ENCODE measurements around the gene RBKS.
"Not testable (repeated sequence)": the region's sequence is repeated elsewhere in the genome, so short reads cannot be mapped to it uniquely, and the experiment has no call there.

The RBKS gene

DNA sequence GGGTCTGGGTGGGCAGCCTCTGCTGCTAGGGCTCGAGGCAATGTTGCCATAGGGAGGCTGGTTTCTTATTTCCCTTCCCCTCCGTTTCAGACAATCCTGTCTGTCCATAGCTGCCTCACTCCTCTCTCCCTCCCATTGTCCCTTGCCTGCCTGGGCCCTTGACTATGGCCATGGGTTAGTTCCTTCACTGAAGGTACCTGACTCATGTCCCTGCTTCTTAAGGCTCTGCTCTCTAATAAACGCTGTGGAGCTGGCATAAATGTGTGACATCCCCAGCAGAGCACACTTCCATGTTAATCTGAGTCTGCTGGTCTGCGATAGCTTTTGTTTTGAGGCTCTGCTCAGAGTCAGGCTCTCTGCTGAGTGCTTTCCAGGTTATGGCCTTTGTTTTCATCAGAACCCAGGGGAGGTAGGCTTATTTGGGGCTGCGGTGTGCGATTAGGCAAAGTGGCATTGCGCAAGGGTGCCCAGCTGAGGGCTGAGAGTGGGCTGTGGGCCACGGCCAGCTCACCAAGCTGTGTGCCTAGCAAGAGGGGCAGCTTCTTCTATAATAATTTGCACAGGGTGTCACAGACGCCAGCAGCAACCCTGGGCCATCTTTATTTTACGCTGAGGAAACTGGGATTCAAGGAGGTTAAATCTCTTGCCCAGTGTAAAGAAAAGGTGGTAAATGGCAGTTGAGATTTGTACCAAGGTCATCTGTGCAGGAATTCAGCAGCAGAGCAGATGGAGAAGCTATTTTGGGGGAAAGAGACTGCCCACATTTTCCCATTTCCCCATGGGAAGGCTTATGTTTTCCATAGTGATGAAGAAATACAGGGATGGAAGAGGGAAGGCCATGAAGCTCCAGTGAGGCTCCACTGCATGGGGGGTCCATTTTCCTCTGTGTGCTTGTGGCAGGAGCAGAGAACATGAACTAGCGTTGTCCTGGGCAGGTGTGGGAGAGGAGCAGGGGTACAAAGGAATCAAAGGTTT, 93.1 kb downstream of the RBKS start:
- no peak for DNase-seq

DNA sequence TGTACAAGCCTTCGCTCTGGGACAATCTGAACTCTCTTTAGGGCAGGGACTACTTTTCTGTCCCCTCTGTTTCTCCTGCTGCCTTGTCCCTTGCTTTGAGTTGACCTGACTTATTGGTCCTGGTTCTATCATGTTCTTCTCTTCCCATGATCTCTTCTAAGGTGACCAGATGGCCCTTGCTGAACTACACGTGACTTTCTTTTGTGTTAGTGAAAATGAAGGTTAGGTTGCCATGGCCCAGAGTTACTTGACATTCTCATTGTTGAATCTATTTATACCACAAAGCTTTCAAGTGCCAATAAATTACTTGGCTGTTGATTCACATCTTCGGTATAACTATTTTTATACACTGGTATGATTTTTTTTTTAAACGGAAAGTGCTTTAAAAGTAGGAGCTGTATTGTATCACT, 94.3 kb downstream of the RBKS start:
- DNase-seq, result no peak

DNA sequence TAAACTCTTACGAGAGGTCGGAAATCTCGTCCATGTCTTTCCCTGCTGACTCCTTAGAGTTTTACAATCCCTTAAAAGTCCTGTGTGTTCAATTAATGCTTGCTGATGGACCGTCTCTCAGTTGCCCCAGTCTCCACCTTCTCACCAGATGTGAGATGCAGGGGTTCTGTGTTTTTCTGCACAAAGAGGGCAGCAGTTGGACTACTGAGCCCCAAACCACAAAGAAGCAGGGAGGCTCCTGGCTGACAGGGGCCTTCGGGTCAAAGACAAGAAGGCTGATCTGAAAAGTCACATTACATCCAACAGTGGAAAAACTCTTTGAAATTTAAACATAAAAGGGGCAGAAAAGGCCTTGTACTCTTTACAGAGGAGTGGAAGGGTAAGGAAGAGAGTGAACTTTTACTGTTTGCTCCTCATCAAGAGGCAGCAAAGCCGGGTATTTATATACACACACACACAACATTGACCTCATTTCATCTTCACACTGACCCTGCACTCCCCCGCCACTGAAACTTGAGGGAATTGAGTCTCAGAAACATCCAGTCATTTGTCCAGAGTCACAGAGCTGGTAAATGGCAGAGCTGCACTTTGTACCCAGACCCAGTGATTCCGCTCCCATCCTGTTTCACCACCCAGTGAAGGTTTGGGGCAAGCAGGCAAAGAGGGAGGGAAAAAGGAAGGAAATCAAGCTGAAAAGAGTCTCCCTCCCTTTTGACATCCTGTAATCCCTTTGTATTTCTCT, 94.9 kb downstream of the RBKS start:
- no peak for DNase-seq

GRCh38 chr2:27792759-27793158, 97.4 kb downstream of the RBKS start:
- no peak for DNase-seq

DNA sequence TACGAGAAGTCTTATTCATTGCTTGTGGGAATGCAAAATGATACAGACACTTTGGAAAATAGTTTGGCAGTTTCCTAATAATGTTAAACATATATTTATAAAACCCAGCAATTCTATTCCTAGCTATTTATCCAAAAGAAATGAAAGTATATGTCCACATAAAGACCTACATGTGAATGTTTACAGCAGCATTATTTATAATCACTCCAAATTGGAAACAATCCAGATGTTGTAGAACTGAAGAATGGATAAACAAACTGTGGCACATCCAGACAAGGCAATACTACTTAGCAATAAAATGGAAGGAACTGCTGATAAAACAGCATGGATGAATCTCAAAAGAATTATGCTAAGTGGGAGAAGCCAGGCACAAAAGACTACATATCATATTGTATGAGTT, 99.4 kb downstream of the RBKS start:
- no peak for DNase-seq

DNA sequence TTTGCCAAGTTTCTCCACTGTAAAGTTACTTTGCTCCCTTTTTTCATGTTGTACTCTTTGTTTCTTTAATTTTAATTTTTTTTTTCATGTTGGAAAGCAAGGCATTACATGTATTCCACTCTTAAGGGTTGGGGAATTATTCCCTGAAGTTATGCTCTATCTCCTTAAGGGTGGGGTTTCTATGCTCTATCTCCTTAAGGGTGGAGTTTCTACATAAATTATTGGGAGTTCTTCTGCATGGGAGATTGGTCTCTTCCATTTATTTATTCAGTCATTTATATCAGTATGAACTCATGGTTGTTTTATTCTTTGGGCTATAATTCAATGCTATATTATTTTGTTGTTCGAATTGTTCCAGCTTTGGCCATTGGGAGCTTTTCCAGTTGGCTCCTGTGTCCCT, 107.5 kb downstream of the RBKS start:
- no peak for DNase-seq

GRCh38 chr2:27781496-27781895, 108.7 kb downstream of the RBKS start:
- no peak for DNase-seq

GRCh38 chr2:27779417-27780055, 110.7 kb downstream of the RBKS start:
- no peak for DNase-seq

GRCh38 chr2:27776696-27777095, 113.5 kb downstream of the RBKS start:
- no peak for DNase-seq

DNA sequence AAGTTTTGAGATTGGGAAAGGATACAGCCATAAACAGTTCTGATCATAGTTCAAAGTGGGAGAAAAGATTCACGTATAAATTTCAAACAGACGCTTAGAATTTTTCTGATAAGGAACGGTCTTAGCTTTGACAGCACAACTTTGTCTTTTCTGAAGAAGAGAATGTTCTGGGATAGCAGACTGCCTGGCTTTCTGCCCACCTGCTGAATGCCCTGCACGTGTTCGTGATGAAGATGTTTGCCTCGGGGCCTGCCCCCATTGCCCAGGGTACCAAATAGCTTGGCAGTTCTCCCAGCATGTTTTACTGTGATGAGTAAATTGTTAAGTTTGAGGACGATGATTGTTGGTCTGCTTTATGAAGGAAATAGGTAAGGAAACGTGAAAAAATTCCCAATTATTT, 114.1 kb downstream of the RBKS start:
- no peak for DNase-seq

GRCh38 chr2:27773959-27774358, 116.2 kb downstream of the RBKS start:
- no peak for DNase-seq

GRCh38 chr2:27772804-27773203, 117.4 kb downstream of the RBKS start:
- no peak for DNase-seq

DNA sequence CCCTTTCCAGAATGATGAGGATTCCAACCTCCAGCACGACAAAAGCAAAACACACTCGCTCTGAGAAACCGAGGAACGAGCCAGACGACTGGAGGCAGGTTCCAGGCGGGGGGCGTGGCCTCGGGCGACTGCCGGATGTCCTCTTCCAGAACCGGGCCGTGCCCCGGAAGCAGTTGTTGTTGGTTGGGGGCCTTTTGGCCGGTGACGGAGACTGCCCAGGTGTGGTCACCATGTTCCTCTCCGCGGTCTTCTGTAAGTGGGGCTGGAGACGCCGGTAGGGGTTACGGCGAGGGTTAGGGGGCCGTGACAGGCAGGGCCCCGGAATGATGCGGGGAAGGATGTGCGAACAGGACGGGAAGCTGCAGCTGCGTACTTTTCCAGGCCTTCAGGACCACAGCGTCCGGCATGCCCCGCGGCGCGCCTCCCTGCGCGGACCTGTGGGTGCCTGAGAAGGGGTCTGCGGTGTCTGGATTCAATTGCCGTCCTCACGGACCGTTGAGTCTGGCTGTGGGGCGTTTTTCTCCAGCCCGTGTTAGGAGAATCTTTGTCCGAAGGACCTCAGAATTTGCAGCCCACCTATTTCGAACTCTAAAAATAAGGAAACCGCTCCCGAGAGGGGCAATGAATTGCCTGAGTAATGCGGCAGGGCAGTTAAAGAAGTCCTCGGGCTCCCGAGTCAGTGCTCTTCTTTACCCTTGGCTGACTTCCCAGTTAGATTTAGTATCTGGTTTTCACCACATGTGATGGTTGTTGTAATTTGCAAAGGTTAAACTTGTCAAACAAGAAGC, 118.4 kb downstream of the RBKS start, which contains the start of gene MRPL33:
Gene MRPL33, plus strand, starts transcription at position 172 of the 788 bp plus-strand sequence. Its CDS starts 59 bp downstream, at position 231.
- peak; percentile 83 to 92 (median 86) for DNase-seq

GRCh38 chr2:27771202-27771547, 119.0 kb downstream of the RBKS start:
- no peak for DNase-seq

GRCh38 chr2:27766287-27766661, 123.9 kb downstream of the RBKS start:
- DNase-seq, result no peak

DNA sequence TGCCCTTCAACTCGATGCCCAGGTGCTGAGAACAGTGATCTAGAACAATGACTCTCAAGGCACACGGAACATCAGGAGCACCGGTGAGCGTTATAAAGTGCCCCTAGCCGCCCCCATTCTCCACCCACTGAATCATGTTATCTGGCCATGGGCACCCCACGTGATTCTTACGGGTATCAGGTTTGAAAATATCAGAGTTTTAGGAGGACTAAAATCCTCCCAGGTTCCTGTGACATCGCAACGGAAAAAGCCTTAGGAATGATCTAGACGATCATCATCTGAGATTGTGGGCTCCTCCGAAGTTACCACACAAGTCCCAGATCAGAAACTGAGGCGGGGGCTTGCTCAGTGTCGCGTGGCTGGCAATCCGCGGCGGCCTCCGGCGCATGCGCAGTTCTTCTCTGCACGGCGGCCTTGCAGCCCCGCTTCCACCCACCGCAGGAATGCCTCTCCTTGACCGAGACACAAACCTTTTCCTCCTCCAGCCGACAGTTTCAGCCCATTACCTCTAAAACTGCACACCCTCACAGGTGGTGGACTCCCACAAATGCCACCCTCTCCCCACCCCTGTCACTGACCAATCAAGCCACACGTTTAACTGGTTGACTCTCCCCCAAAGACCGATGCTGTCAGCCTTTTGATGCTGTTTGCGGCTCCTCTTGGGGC, 124.4 kb downstream of the RBKS start:
- peak in 5 of 6 experiments; percentile 19 to 61 (median 43) for DNase-seq

DNA sequence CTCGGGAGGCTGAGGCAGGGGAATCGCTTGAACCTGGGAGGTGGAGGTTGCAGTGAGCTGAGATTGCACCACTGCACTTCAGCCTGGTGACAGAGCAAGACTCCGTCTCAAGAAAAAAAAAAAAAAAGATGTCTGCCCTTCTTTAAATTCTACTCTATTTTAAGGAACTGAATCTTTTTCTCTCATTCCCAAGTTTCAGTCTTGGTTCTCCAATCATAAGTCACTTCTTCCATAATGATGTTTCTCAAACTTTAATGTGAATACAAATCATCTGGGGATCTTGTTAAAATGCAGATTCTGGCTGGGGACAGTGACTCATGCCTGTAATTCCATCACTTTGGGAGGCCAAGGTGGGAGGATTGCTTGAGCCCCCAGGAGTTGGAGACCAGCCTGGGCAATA, 125.7 kb downstream of the RBKS start:
- DNase-seq, result not testable (repeated sequence)

GRCh38 chr2:27763907-27764267, 126.3 kb downstream of the RBKS start:
- DNase-seq, result no peak

GRCh38 chr2:27762951-27763906, 127.0 kb downstream of the RBKS start:
- DNase-seq, result no peak

GRCh38 chr2:27756544-27757498, 133.4 kb downstream of the RBKS start:
- DNase-seq, result no peak
